ENCODE measurements around the gene GPR62. TPM values are rescaled to one million over a fixed set of nuclear protein-coding genes. Genes with fewer than 3 reads are reported as not detected.

GPR62 gene
- total and polyA plus RNA-seq, 2 of the 8 experiments (the other 6 are each of a cell fraction or from before 2014, with no cell fraction given) = 0.22 to 0.29 TPM

GRCh38 chr3:51940648-51941462 is 14.3 kb upstream of the GPR62 start:
- H4K20me1 ChIP-seq (replicated peaks in 1 of 2; ENCODE audit: control insufficient read depth in 1 of 2, insufficient read depth in 2 of 2, low read length in 2 of 2) = peaks cover 3 to 20% of the 10 kb centered on the region in 2 experiments
- WGBS, 2 experiments (ENCODE audit: extremely low coverage in 1 of 2, insufficient coverage in 1 of 2, insufficient read length in 1 of 2, insufficient replicate concordance in 2 of 2, low coverage in 1 of 2, low lambda C conversion rate in 2 of 2, missing lambda C conversion rate in 1 of 2) = 34 to 100% methylated on average over 1 to 13 of the region's 13 CpGs
- no peak overlapping the region for H2AFZ ChIP-seq (ENCODE audit: low read length)
- H3K27ac ChIP-seq (ENCODE audit: low read depth, low read length) = no peak overlapping the region
- H2BK20ac ChIP-seq (ENCODE audit: low read length) = no peak overlapping the region
- no peak overlapping the region for H3K18ac ChIP-seq (ENCODE audit: extremely low read depth, low read length)
- H3K56ac ChIP-seq (replicated peaks; ENCODE audit: insufficient read length, low read depth, low read length) = no peak overlapping the region
- no peak overlapping the region for H2AK5ac ChIP-seq (ENCODE audit: low read depth, low read length)
- DNase-seq (ENCODE audit: low read depth in 1 of 2, low spot score in 2 of 2) (no peak), FAIRE-seq (peak; percentile 83)
- H3K9me3 ChIP-seq (ENCODE audit: insufficient read depth in 2 of 2, low read depth in 1 of 2, low read length in 1 of 2) = no peaks in the 10 kb centered on the region
- no peak overlapping the region for H4K8ac ChIP-seq (ENCODE audit: extremely low read depth, insufficient read depth, low read length)
- H4K91ac ChIP-seq (replicated peaks; ENCODE audit: insufficient read length, low read length) = no peak overlapping the region
- peaks cover 12% of the 10 kb centered on the region for H3K79me1 ChIP-seq (ENCODE audit: low read depth, low read length)
- H3K23ac ChIP-seq (ENCODE audit: insufficient read length) = no peak overlapping the region
- H3K4me2 ChIP-seq (ENCODE audit: insufficient read depth in 1 of 2, low read depth in 2 of 2, low read length in 2 of 2) = peak overlapping the region; percentile 92 to 96
- POLR2A ChIA-PET (ENCODE audit: partially characterized antibody) = interaction anchor here (0.6 to 15.7 kb wide), 16 partner anchors 8 to 513 kb away, joined by 3 to 148 read pairs (median 5); partner anchors contain the start of genes ABHD14B, ACY1, GPR62 and PCBP4
- H3K36me3 ChIP-seq (ENCODE audit: control insufficient read depth in 2 of 4, insufficient read depth in 4 of 4, low read length in 3 of 4) = peaks cover 12 to 22% (median 16%) of the 10 kb centered on the region in 4 experiments; a peak in 7 of 8 replicates
- H3K4ac ChIP-seq (replicated peaks; ENCODE audit: insufficient read length, low read depth, low read length) = peak overlapping the region; percentile 3
- no peak overlapping the region for H4K5ac ChIP-seq (ENCODE audit: insufficient read length, low read depth, low read length)
- CTCF ChIA-PET (ENCODE audit: partially characterized antibody) = interaction anchor here (0.6 to 5.1 kb wide), 17 partner anchors 8 to 238 kb away, joined by 3 to 44 read pairs (median 5); partner anchors contain the start of genes ABHD14A, ABHD14B, ACY1 and GPR62
- H3K14ac ChIP-seq (ENCODE audit: insufficient read length) = no peak overlapping the region
- H3K4me1 ChIP-seq (replicated peaks in 1 of 4; ENCODE audit: control insufficient read depth in 3 of 4, insufficient read depth in 4 of 4, low read length in 3 of 4) = peaks cover 2 to 13% (median 6%) of the 10 kb centered on the region in 4 experiments
- TF ChIP-seq KDM4A (IDR thresholded peaks at IDR 0.05; ENCODE audit: low read depth, low read length, severe bottlenecking) (no peak), SAP30 (IDR thresholded peaks at IDR 0.05; ENCODE audit: insufficient read depth, insufficient replicate concordance, low read length) (peak; percentile 20)
- no peak overlapping the region for H2BK5ac ChIP-seq (ENCODE audit: low read depth, low read length)
- peaks cover 0 to 30% of the 10 kb centered on the region in 2 experiments; a peak in 3 of 4 replicates for H3K79me2 ChIP-seq (ENCODE audit: control insufficient read depth in 1 of 2, insufficient read depth in 2 of 2, low read length in 2 of 2)
- peaks cover 0 to 10% (median 4%) of the 10 kb centered on the region in 4 experiments; a peak in 4 of 7 replicates for H3K27me3 ChIP-seq (replicated peaks in 1 of 4; ENCODE audit: control insufficient read depth in 3 of 4, extremely low read depth in 1 of 4, insufficient read depth in 3 of 4, low read length in 3 of 4)
- H3K9ac ChIP-seq (replicated peaks in 1 of 4; ENCODE audit: extremely low read depth in 1 of 4, low read depth in 3 of 4, low read length in 3 of 4) = peak overlapping the region; percentile 55 to 70 (median 66)
- no peak overlapping the region for H2BK12ac ChIP-seq (ENCODE audit: low read depth, low read length)
- H3K4me3 ChIP-seq (ENCODE audit: extremely low read depth in 1 of 4, insufficient read depth in 2 of 4, low read depth in 3 of 4, low read length in 4 of 4) = peak overlapping the region; percentile 50 to 88 (median 82)
- no peak overlapping the region for H2BK15ac ChIP-seq (ENCODE audit: low read length)
- peaks cover 9% of the 10 kb centered on the region; the same call in 1 of the 2 replicates for H3K23me2 ChIP-seq (ENCODE audit: low read depth, low read length)
- H2BK120ac ChIP-seq (replicated peaks; ENCODE audit: low read depth, low read length) = no peak overlapping the region

Measured in H1 (cell line).